ENCODE measurements around the gene CIBAR2.
A peak's percentile ranks its signal among the peaks of the same experiment; 100 is the strongest.

CIBAR2 gene

GRCh38 chr16:85103114-85104079 lies 8.9 kb downstream of the CIBAR2 start:
- no peak for DNase-seq (ENCODE audit: low read depth in 3 of 3, low spot score in 1 of 3)

GRCh38 chr16:85101956-85102630 lies 10.2 kb downstream of the CIBAR2 start:
- DNase-seq (ENCODE audit: low read depth in 3 of 3, low spot score in 1 of 3): no peak

- DNase-seq (ENCODE audit: low read depth in 3 of 3, low spot score in 1 of 3): no peak
These were observed 12.0 kb downstream of the CIBAR2 start for GRCh38 chr16:85100265-85100664.

GRCh38 chr16:85098565-85098964 lies 13.7 kb downstream of the CIBAR2 start:
- no peak for DNase-seq (ENCODE audit: low read depth in 3 of 3, low spot score in 1 of 3)

GRCh38 chr16:85096921-85097320 lies 15.4 kb downstream of the CIBAR2 start:
- DNase-seq (ENCODE audit: low read depth in 3 of 3, low spot score in 1 of 3): no peak

- DNase-seq (ENCODE audit: low read depth in 3 of 3, low spot score in 1 of 3): no peak
These were observed 17.5 kb downstream of the CIBAR2 start for GRCh38 chr16:85094812-85095211.

GRCh38 chr16:85094176-85094805 lies 18.0 kb downstream of the CIBAR2 start:
- DNase-seq (ENCODE audit: low read depth in 3 of 3, low spot score in 1 of 3): no peak

GRCh38 chr16:85093705-85094104 lies 18.6 kb downstream of the CIBAR2 start:
- DNase-seq (ENCODE audit: low read depth in 3 of 3, low spot score in 1 of 3): no peak

- DNase-seq (ENCODE audit: low read depth in 3 of 3, low spot score in 1 of 3): no peak
These were observed 19.4 kb downstream of the CIBAR2 start for GRCh38 chr16:85092851-85093250.

GRCh38 chr16:85092309-85092708 lies 20.0 kb downstream of the CIBAR2 start:
- DNase-seq (ENCODE audit: low read depth in 3 of 3, low spot score in 1 of 3): no peak

- no peak for DNase-seq (ENCODE audit: low read depth in 3 of 3, low spot score in 1 of 3)
These were observed 20.8 kb downstream of the CIBAR2 start for GRCh38 chr16:85091522-85091910.

GRCh38 chr16:85090873-85091521 lies 21.3 kb downstream of the CIBAR2 start:
- no peak for DNase-seq (ENCODE audit: low read depth in 3 of 3, low spot score in 1 of 3)

- no peak for DNase-seq (ENCODE audit: low read depth in 3 of 3, low spot score in 1 of 3)
These were observed 22.1 kb downstream of the CIBAR2 start for GRCh38 chr16:85090181-85090580.

GRCh38 chr16:85089525-85089924 lies 22.7 kb downstream of the CIBAR2 start:
- DNase-seq (ENCODE audit: low read depth in 3 of 3, low spot score in 1 of 3): no peak

- DNase-seq (ENCODE audit: low read depth in 3 of 3, low spot score in 1 of 3): no peak
These were observed 23.6 kb downstream of the CIBAR2 start for GRCh38 chr16:85088570-85089199.

GRCh38 chr16:85087899-85088569 lies 24.2 kb downstream of the CIBAR2 start:
- DNase-seq (ENCODE audit: low read depth in 3 of 3, low spot score in 1 of 3): no peak

- peak; percentile 50 to 65 (median 62) for DNase-seq (ENCODE audit: low read depth in 3 of 3, low spot score in 1 of 3)
These were observed 25.7 kb downstream of the CIBAR2 start for GRCh38 chr16:85086347-85087291.

- no peak for DNase-seq (ENCODE audit: low read depth in 3 of 3, low spot score in 1 of 3)
These were observed 26.6 kb downstream of the CIBAR2 start for GRCh38 chr16:85085721-85086120.

GRCh38 chr16:85084841-85085510 lies 27.3 kb downstream of the CIBAR2 start:
- no peak for DNase-seq (ENCODE audit: low read depth in 3 of 3, low spot score in 1 of 3)
